NCI-H2107 (cell line): ENCODE data around the gene CCDC12.

Experiments
- DNase-seq: peaks from one replicate; lab custom pipeline; 2025; lab: John Stamatoyannopoulos, UW

CCDC12 gene

GRCh38 chr3:46874430-46874829 is 102.1 kb downstream of the CCDC12 start:
- DNase-seq: no peak

DNA sequence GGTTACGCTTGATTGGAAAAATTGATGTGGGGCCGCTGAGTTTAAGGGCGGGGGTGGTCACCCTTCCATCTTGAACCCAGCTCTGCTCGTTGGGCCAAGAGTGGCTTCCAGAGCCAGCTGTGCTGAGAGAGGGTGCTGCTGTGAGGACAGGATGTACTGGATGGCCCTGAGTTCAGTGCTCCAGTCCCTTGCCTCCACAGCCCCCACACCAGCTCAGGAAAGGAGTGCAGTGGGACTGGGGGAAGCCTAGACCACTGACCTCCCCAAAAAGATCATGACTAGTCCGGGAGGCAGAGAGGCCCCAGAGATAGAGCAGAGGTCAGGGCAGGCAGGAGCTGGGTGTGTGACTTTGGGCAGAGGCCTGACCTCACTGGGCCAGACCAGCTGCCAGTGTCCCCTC is 103.0 kb downstream of the CCDC12 start:
- no peak for DNase-seq
